Stimulated activated CD4-positive, alpha-beta T cell treated with anti-CD3 and anti-CD28 coated beads, Interleukin-15, amount 100 ng/mL, for 1 hour (primary cell): ENCODE data around the gene CIZ1.
"Not testable (repeated sequence)": the region's sequence is repeated elsewhere in the genome, so short reads cannot be mapped to it uniquely, and the experiment has no call there.

Experiments
- DNase-seq, 2 donors: peaks; one replicate each; pipeline ENCODE4 v3.0.0-alpha.2; 2020; ENCODE audit warnings: low read depth in 1 of 2, low spot score in 1 of 2

The CIZ1 gene

DNA sequence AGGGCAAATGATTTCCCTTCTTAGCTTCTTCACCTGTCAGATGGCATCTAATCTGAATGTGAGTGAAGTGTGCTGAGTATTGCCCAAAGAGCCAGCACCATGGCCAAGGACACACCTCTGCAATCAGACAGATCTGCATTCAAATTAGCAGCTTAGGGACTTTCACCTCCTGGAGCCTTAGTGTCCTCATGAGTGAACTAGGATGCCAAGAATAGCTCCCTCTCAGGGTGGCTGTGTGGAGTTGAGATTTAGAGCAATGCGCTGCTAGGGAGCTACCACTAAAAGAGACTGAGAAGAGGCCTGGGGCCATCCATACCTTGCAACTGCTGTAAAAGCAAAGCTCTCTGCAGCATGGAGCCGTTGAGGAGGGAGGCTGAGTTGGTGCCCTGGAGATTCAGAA lies 1.4 kb downstream of the CIZ1 start:
- DNase-seq, result no peak

DNA sequence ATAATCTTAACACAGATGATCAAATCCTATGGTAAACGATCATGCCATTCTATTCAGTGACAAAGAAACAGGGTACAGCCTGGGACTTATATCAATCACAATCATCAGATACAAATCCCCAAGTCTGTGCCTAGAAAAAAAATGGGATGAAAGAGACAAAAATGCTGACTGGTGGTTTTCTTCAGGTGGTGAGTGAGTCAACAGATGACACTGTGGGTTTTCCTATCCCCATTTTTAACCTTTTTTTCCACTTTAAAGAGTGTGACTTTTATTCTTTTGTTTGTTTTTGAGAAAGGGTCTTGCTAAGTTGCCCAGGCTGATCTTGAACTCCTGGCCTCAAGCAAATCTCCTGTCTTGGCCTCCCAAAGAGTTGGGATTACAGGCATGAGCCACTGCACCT lies 3.2 kb downstream of the CIZ1 start:
- no peak for DNase-seq

DNA sequence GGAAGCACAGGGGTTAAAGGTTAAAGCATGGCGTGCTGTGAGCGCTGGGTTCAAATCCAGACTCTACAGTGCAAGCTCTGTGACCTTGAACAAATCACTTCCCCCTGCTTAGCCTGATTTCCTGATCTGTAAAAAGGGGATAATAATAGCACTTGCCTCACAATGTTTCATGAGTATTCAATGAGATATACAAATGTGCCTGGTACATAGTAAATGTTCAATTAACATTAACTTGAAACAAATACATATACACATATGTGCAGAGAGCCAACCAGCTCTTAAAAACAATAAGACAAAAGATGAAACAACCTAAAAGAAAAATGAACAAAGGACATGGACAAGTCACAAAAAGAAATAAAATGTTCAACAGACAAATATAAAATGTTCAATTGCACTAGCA lies 4.0 kb downstream of the CIZ1 start:
- DNase-seq, result no peak

DNA sequence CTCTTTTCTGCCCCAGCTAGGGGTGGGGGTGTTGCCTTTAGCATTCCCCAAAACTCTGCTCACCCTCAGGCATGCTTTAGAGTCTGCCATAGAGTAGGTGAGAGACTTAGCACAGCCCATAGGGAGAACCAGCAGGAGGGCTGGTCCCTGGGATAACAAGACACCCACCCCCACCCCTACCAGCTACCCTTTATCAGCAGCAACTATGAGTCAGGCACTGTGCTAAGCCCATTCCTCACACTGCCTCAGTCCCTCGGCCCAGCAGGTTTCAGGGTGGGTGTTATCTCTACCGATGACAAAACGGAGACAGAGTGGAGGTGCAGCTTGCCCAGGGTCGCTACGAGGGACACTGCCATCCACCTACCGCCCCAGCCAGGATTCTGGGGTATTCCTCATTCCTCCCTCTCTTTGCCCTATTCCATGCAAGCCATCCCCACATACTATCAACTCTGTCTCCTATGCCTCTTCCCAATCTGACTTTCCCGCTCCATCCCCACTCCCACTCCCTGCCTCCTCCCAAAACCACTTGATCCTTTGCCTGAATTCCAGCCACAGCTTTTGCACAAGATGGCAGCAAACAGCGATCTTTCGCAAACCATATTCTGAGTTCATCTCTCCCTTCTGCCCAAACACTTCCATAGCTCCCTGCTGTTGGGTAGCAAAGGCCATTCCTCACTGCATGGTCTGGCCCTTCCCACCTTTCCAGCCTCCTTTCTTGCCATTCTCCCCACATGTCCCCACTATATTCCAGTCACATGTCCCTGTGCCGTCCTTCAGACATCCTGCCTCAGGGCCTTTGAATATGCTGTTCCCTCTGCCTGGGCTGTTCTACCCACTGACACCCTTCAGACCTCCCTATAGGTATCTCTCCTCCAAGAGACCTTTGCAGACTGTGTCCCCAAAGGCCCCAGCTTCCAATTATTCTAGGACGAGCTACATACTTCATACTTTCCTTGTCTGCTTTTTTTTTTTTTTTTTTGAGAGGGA lies 5.1 kb downstream of the CIZ1 start:
- no peak for DNase-seq

DNA sequence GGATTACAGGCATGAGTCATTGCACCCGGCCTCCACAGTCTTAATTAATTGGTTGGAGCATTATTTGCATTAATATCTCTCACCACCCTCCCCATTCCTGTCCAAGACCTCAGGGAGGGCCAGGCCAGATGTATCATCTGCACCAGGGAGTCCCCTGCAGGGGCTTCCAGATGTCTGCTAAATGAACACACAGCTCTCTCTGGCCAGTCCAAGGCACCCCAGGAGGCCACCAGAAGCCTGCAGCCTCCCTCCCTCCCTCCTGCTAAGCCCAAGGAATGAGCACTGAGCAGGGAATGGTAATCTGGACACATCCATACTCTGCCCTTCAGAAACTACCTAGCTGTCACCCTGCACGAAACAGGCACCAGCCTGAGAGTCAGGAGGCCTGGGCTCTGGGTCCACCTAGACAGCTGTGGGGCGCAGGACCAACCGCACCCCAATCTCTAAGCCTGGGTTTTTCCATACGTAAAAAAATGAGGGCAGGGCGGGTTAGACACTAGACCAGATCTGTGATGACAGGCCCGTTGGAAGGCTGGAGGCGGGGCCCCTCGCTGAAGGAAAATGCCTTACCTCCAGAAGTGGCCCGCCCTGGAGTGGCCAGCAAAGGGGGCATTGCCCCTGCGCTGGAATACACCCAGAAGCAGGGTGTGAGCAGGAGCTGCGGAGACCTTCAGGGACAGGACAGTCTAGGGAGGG lies 8.3 kb downstream of the CIZ1 start:
- DNase-seq, result no peak

DNA sequence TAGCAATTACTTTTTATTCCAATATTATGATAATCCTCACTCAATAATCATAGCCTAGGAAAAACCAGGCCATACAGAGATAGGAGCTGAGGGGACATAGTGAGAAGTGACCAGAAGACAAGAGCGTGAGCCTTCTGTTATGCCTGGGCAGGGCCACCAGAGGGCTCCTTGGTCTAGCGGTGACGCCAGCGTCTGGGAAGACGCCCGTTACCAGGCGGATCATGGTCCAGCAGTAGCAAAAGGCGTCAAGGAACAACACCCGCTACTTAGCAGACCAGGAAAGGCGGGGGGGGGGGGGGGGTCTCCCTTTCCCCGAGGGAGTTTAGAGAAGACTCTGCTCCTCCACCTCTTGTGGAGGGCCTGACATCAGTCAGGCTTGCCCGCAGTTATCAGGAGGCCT lies 9.9 kb downstream of the CIZ1 start:
- not testable (repeated sequence) for DNase-seq

DNA sequence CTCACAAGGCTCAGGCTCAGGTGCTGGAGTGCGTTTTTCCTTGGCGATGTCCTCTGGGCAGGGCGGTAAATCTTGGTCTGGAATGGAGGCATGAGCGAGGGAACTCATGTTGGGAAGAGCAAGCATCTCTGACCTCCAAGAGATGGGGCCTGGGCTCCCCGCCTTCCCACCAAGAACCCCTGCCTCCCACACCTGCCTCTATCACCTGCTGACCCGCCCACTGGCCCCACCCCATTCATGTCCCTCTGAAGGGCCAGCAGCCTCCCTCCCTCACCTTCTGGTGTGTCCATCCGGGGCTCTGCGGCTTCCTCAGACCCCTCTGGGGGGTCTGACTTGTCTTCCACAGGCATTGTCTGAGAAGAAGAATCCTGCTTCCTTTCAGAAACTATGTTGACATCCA lies 10.9 kb downstream of the CIZ1 start:
- no peak for DNase-seq

DNA sequence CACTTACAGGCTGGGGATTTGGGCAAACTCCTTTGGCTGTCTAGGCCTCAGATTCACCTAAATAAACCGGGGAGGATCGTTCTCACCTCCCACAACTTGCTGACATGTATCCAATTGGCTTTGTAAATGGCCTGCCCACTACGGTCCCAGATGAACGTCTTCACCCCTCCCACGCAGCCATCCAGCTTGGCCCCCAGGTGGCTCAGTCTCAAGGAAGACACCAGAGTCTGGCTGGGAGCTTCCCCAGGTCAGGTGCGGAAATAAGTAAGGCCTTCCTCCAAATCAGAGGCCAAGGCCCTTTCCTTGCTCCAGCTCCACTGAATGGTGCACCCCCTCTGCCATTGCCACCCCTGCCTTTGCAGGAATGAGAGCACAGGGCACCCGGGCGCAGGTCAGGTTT lies 11.4 kb downstream of the CIZ1 start:
- DNase-seq, result no peak

DNA sequence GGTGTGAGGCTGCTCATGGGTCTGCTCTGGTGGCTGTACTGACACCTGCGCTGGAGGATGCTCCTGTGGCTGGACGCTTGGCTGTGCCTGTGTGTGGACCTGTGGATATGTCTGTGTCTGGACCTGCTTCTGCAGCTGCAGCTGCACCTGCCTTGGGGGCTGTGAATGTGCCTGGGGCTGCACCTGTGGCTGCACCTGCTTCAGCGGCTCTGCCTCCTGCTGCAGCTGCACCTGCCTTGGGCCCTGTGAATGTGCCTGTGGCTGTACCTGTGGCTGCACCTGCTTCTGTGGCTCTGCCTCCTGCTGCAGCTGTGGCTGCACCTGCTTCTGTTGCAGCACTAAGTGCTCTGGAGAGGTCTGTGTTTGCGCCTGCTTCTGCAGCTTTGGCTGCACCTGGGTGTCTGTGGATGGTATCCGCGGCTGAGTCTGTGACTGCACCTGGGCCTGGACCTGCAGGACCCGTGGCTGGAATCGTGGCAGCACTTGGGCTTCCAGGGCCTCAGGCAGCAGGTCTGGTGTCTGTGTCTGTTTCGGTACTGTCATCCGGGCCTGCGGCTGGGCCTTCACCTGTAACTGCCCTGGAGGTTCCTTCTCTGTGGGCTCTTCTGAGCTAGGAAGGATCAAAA lies 12.5 kb downstream of the CIZ1 start:
- no peak for DNase-seq

DNA sequence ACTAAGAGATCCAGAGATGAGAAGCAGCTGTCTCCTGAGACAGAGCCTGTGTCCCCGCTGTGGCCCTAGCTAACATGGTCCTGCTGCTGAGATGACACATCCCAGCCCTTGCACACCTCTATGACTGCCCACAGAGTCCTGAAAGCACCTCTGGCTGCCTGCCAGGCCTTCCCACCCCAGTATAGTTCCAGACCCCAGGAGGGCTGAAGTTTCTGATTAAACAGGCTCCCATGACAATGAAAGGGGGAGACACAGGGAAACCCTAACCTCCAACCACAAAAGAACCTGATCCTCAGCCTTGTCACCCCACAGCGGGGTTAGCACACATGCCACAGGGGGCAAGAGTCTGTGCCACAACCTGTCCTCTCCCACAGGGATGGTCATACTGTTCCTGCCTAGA lies 15.6 kb downstream of the CIZ1 start:
- no peak for DNase-seq

DNA sequence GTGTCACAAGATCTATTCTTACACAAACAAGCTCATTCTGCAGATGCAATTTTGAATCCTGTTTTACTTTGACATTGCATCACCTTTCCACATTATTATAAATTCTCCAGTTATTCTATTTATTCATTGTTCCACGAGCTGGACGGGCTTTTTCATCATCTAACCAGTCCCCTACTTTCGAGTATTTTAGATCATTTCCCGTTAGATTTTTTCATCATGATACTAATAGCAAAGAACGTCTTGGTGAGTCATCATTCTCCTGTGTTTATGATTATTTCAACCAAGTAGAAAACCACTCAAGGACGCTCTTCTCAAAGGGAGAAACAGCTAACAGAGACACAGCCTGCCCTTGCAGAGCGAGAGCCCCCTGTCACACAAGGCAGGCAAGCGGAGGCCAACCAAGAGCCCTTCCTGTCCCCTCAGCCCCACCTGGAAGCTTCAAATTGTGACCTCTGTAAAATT lies 16.2 kb downstream of the CIZ1 start:
- DNase-seq, result no peak

DNA sequence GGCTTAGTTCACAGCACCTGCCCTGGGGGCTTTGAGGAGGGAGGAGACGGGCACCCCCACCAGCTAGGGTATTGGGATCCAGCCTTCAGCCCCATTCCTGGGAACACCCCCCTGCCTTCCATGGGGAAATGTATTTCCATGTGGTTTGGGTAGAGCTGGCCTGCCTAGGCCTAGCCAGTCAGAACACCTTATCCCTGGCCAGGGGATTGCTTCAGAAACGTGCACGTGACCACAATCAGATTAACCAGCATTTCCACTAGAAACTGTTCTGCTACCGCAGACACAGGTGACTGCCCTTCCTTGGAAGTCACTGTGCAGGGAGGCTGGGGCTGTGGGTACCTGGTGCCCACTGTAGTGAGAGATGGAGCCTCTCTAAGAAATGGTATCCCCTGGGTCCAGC lies 17.3 kb downstream of the CIZ1 start:
- DNase-seq, result no peak

DNA sequence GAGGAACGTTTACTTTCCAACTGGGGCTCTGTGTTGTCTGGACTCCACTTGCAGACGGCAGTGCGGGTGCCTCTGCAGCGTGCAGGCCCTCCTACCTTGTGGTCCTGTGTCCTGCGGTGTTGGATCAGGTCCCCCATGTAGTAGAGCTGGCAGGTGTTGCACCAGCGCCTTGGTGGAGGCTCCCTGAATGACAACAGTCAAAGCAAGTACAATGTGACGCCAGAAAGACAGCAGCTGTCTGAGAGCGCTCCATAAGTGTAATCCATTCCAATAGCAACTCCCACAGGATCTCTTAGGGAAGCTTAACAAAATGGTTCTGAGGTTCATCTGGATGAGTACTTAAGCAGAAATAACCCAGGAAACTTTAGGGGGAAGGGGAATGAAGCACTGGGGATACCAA lies 21.4 kb downstream of the CIZ1 start:
- no peak for DNase-seq

DNA sequence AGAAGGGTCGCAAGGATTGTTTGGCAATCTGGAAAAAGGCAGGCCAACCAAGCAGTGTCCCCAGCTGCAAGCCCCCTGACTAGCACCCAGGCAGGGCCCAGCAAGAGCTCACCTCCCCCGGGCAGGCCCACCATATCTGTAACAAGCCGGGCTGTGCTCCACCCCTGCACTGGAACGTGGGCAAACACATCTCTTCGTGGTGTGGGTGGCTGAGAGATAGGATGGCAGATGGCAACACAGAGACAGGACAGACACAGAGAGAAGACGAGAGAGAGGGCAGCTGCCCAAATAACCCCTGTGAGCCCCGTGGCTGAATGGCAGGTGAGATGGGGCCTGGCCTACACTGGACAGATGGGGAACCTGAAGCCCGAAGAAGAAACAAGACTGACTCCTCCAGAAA lies 21.9 kb downstream of the CIZ1 start:
- DNase-seq, result no peak

DNA sequence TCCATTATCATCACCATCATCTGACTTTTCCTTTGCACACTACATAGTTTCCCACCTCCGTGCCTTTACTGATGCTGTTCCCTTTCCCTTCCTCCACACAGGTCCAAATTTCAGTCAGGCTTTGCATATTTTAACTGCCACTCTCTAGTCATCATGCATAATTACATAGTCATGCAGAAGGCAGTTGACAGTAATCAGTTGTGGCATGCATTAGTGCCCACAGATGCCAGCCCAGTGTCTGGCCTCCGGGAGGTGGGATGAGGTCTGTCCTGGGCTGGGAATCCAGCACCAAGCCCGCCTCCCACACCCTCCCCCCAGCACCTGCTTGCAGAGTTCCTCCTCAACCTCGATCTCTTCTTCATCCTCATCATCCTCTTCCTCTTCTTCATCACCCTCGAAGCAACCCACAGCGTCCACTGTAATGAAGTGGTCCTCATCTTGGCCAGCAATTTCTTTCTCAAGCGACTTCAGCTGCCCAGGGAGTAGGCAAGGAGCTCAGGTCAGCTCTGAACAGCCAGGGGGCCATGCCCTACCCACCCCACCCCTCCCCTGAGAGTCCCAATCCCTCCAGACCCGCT lies 22.6 kb downstream of the CIZ1 start:
- no peak for DNase-seq

DNA sequence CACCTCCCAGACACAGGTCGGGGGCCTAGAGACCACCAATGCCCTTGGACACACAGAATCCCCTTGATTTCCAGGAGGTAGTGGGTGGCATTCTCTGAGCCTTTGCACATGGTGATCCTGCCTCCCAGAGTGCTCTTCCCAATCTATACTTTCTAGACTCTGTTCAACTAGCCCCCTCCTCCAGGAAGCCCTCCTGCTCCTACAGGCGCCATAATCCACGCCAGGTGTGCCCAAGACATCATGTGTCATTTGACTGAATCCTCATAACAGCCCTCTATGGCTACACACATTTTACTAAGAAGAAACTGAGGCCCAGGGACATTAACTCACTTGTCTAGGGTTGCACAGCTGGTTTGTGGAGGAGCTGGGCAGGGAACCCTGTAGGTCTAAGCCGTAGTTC lies 24.2 kb downstream of the CIZ1 start:
- DNase-seq, result no peak

DNA sequence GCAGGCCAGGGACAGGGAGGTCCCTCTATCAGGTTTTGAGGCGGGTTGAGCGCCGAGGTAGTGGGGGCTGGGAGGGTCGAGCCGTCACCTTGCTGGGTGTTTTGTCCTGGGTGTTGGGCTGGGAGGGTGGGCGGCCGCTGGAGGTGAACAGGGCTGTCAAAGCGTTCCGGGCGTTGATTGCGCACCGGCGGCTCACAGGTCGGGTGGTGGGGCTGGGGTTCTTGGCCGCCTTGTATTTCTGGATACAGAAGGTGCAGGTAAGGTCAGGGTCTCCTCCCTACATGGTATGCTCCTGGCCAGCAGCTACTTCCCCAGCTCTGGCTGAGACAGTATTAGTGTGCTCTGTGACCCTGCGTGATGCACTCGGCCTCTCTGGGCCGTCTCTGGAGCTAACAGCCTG lies 25.2 kb downstream of the CIZ1 start:
- no peak for DNase-seq

DNA sequence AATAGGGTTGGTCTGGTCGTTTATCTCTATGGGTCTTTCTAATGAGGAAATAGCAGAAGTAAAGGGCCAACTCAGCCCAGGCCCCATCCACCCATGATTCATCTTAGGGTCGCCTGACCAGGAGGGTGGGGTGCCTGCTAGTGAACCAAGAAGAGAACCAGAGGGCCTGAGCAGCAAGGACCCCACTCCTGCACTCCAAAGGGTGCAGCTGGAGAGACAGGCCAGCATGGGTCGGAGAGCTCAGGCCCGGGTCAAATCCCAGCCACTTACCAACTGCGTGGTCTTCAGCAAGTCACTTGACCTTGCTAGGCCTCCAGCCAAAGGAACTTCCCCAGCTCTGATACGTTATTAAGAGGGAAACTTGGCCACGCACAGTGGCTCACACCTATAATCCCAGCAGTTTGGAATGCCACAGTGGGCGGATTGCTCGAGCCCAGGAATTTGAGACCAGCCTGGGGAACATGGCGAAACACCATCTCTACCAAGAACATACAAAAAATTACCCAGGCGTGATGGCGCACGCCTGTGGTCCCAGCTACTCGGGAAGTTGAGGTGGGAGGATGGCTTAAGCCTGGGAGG lies 27.0 kb downstream of the CIZ1 start:
- DNase-seq, result no peak

DNA sequence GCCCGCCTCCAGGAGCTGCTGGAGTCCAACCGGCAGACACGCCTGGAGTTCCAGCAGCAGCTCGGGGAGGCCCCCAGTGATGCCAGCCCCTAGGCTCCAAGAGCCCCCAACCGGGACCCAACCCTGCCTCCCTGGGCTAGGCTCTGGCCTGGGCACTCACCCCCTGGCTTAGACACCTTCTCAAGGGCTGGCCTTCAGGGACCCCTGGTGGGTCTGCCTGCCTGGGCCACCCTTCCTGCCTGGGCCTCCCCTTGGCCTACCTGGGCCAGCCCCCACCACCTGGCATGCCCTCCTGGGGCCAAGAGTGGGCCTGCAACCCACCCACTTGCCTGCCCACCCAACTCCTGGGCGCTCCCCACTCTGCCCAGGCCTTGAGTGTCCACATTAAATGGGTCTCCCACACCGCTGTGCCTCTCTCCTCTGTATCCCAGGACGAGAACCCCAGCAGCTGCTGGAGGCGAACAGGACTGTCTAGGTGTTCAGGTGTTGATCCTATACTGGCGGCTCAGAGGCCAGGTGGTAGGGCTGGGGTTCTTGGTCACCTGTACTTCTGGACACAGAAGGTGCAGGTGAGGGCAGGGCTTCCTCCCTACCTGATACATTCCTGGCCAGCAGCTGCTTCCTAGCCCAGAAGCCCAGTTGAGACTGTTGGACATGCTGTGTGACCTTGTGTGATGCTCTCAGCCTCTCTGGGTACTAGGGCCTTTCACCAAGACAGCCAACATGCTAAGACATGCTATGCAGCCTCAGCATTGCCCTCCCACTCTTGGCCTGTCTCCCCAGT lies 27.7 kb downstream of the CIZ1 start:
- DNase-seq, result no peak

DNA sequence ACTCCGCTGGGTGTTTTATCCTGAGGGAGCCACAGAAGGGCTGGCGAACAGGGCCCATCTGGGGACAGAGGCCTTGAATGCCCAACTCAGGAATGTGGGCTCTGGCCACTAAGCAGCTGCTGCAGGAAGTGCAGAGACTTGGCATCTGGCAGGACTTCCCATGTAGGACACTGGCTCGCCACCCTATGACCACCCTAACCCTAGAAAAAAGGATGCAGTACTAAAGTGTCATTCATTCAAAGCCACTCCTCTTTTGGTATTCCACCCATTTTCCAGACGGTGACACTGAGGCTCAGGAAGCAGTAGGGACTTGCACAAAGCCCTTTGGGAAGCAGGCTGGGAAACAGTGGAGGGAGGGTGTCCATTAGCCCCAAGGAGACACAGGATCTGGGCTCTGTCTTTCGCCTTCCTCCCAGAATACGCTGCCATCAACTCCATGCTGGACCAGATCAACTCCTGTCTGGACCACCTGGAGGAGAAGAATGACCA lies 28.3 kb downstream of the CIZ1 start:
- no peak for DNase-seq
